ENCODE measurements around the gene LAPTM5.

Gene LAPTM5

DNA sequence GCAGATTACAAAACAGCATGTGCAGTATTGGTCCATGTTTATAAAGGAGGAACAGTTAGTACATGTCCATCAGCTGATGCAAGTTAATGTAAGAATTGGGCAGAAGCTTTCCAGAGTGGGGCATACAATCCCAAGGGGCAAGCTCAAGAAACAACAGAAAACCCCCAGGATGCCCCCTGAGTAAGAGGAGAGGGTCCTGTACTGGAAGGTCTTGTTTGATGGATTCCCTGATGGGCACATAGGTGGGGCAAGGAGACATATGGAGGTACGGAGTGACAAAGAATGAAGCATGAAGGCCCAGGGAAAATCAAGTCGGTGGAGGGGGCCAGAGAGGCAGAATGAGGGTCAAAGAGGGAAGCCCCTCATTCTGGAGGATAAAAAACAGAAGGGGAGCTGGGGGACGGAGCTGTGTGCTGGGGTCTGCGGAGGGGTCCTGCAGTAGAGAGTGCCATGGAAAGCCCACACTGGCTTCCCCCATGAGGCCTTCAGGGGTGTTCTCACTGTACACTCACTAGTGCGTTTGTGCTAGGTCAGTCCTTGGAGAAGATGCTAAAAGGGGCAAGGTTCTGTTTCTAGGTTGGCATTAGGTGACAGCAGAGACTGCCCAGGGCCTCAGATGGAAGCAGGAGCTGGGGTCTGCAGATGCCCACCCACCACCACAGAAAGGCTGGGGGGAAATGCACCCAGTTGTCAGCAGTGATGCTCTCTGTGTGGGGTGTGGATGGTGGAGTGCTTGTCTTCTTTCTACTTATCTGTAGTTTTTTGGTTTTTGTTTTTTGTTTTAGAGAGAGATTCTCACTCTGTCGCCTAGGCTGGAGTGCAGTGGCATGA lies 21.7 kb downstream of the LAPTM5 start:
- no peak for DNase-seq (ENCODE audit: low read depth)
- TF ChIP-seq MYC (IDR thresholded peaks at IDR 0.05; ENCODE audit: low read depth, low read length) (no peak), POLR2A (IDR thresholded peaks at IDR 0.05; ENCODE audit: extremely low read depth, insufficient read length) (no peak)
- TF ChIP-seq, protein P1, sequence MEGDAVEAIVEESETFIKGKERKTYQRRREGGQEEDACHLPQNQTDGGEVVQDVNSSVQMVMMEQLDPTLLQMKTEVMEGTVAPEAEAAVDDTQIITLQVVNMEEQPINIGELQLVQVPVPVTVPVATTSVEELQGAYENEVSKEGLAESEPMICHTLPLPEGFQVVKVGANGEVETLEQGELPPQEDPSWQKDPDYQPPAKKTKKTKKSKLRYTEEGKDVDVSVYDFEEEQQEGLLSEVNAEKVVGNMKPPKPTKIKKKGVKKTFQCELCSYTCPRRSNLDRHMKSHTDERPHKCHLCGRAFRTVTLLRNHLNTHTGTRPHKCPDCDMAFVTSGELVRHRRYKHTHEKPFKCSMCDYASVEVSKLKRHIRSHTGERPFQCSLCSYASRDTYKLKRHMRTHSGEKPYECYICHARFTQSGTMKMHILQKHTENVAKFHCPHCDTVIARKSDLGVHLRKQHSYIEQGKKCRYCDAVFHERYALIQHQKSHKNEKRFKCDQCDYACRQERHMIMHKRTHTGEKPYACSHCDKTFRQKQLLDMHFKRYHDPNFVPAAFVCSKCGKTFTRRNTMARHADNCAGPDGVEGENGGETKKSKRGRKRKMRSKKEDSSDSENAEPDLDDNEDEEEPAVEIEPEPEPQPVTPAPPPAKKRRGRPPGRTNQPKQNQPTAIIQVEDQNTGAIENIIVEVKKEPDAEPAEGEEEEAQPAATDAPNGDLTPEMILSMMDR (IDR thresholded peaks at IDR 0.05; ENCODE audit: low read depth, low read length), result no peak
- TF ChIP-seq, protein P2, sequence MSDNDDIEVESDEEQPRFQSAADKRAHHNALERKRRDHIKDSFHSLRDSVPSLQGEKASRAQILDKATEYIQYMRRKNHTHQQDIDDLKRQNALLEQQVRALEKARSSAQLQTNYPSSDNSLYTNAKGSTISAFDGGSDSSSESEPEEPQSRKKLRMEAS (IDR thresholded peaks at IDR 0.05; ENCODE audit: low read depth, low read length), result no peak
- no peak overlapping the region for H3K4me3 ChIP-seq (ENCODE audit: low read depth, low read length)

DNA sequence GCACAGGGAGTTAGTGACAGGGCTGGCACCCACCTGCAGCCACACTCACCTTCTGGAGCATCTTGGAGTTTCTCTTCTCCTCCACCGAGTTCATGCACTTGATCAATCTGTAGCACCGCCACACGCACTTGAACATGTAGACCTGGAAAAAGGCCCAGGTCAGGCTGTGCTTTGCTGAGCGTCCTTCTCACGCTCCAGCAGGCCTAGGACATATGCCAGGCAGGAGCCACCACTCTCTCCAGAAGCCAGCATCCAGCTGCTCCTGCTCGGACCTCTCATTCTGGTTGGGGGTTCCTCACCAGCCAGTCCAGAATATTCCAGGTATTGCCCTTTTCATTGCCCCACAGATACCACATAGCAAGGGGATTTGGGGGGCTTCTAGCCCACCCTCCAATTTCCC lies 22.4 kb downstream of the LAPTM5 start:
- no peak for DNase-seq (ENCODE audit: low read depth)
- H3K4me3 ChIP-seq (ENCODE audit: low read depth, low read length), result no peak overlapping the region
- TF ChIP-seq, protein P1 (IDR thresholded peaks at IDR 0.05; ENCODE audit: low read depth, low read length), result no peak
- TF ChIP-seq POLR2A (IDR thresholded peaks at IDR 0.05; ENCODE audit: extremely low read depth, insufficient read length) (no peak), MYC (IDR thresholded peaks at IDR 0.05; ENCODE audit: low read depth, low read length) (no peak)
- TF ChIP-seq, protein P2 (IDR thresholded peaks at IDR 0.05; ENCODE audit: low read depth, low read length), result no peak

DNA sequence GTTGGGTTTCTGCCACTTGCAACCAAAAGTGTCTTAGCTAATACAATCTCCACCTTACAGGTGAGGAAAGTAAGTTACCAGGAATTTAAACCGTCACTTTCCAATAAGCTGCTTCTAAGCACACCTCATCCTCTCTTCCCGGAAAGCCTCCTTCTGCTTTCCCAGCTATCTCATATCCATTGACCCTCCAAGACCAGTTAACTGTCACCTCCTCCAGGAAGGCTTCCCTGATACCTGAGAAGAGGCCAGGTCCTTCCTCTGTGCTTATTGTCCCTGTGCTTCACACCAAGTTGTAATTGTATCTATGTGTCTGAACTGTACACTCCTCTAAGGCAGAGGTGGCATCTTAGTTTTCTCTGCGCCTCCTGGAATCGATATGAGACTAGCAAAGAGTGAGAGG lies 23.0 kb downstream of the LAPTM5 start:
- TF ChIP-seq, protein P2 (IDR thresholded peaks at IDR 0.05; ENCODE audit: low read depth, low read length), result no peak
- TF ChIP-seq, protein P1 (IDR thresholded peaks at IDR 0.05; ENCODE audit: low read depth, low read length), result no peak
- no peak for TF ChIP-seq MYC (IDR thresholded peaks at IDR 0.05; ENCODE audit: low read depth, low read length)
- no peak for TF ChIP-seq POLR2A (IDR thresholded peaks at IDR 0.05; ENCODE audit: extremely low read depth, insufficient read length)
- no peak for DNase-seq (ENCODE audit: low read depth)
- no peak overlapping the region for H3K4me3 ChIP-seq (ENCODE audit: low read depth, low read length)

DNA sequence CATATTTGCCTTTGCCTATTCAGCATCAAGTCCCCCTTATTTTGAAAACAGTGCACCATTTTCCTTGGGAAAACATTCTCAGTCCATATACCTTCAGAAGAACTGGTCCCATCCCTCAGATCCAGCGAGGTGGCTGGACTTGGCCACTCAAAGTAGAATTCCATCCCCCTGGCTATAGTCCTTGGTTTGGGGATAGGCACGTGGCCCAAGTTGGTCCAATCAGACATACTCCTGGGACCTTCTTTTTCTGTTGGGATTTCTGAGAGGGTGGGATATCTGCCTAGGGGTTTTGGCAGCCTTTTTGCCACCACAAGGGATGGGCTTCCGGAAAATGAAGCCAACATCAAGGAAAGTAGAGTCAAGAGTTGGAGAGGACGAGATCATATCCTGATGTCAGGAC lies 23.5 kb downstream of the LAPTM5 start:
- no peak for DNase-seq (ENCODE audit: low read depth)
- no peak for TF ChIP-seq POLR2A (IDR thresholded peaks at IDR 0.05; ENCODE audit: extremely low read depth, insufficient read length)
- TF ChIP-seq, protein P2 (IDR thresholded peaks at IDR 0.05; ENCODE audit: low read depth, low read length), result no peak
- TF ChIP-seq, protein P1 (IDR thresholded peaks at IDR 0.05; ENCODE audit: low read depth, low read length), result no peak
- TF ChIP-seq MYC (IDR thresholded peaks at IDR 0.05; ENCODE audit: low read depth, low read length), result no peak
- H3K4me3 ChIP-seq (ENCODE audit: low read depth, low read length), result no peak overlapping the region

DNA sequence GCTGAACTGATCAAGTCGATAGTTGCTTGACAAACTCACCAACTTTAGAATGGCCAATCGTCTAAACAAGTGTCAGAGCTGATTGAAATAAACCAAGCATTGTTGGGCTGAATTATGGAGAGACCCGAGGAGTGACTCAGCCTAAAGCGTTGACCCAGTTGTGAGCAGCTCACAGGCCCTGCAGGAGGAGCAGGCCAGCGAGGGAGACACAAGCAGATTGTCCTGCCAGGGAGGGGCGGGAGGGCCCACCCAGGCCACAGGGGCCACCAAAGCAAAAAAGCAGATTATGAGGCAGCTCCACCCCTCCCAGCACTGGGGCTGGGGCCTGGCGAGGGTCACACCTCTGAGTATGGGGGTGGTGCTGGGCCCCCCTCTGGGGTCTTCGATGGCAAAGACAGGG lies 24.1 kb downstream of the LAPTM5 start:
- TF ChIP-seq, protein P1 (IDR thresholded peaks at IDR 0.05; ENCODE audit: low read depth, low read length), result no peak
- TF ChIP-seq, protein P2 (IDR thresholded peaks at IDR 0.05; ENCODE audit: low read depth, low read length), result no peak
- no peak for TF ChIP-seq MYC (IDR thresholded peaks at IDR 0.05; ENCODE audit: low read depth, low read length)
- TF ChIP-seq POLR2A (IDR thresholded peaks at IDR 0.05; ENCODE audit: extremely low read depth, insufficient read length), result no peak
- no peak for DNase-seq (ENCODE audit: low read depth)
- H3K4me3 ChIP-seq (ENCODE audit: low read depth, low read length), result no peak overlapping the region
